AG09319 (cell line): ENCODE results near the gene SEMA5B.

Source experiments
- DNase-seq: peaks from one replicate; pipeline ENCODE4 v3.0.0-alpha.2; 2010; ENCODE audit warnings: low read depth; ENCODE audit errors: extremely low read depth
- CTCF ChIP-seq: IDR thresholded peaks from 2 replicates; pipeline ENCODE4 v1.5.1; 2011; ENCODE audit warnings: low read depth, mild to moderate bottlenecking, inconsistent platforms, low read length, moderate library complexity

The SEMA5B gene

DNA sequence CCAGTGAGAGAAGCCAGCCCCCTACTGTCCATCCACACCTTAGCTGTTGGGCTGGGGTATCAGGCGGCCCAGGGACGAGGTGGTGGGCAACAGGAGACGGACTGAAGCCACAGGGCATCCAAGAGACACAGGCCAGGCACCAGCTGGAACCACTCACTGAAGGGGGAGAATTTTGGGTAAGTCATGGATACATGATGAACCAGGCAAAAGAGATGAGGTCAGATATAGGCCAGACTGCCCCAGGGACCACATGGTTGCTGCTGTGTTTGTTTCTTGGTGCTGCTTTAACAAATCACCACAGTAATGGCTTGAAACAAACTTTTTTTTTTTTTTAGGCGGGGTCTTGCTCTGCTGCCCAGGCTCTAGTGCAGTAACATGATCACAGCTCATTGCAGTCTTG is 66.4 kb downstream of the SEMA5B start:
- DNase-seq: peak; percentile 24

DNA sequence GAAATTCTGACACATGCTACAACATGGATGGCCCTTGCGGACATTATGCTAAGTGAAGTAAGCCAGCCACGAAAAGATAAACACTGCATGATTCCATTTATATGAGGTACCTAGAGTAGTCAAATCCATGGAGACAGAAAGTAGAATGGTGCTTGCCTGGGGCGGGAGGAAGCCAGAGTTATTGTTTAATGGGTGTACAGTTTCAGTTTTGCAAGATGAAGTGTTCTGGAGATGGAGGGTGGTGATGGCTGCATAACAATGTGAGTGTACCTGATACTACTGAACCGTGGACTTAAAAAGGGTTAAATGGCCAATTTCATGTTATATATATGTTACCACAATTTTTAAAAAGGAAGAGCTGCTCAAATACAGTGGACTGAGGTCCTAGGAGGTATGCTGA is 66.9 kb downstream of the SEMA5B start:
- DNase-seq: no peak

More for the DNA sequence above, 66.4 kb downstream of the SEMA5B start:
- TF ChIP-seq CTCF: no peak

DNA sequence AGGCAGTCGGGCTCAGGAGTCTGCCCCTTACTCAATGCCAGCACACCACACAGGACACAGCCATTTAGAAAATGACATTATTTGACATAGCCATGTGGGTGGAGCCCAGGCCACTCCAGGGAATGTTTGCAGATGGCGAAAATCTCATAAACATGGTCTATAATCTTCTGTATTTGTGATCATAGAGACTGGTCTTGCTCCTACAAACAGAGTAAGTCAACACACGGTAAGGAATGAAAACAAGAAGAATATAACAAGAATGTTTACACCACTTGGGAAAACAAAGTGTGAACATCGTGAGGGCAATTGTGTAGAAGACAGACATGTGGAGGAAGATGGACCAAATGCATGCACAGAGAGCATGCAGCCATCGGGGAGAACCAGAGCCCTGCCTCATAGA is 68.2 kb downstream of the SEMA5B start:
- no peak for TF ChIP-seq CTCF

More for the DNA sequence above, 66.9 kb downstream of the SEMA5B start:
- TF ChIP-seq CTCF: no peak

DNA sequence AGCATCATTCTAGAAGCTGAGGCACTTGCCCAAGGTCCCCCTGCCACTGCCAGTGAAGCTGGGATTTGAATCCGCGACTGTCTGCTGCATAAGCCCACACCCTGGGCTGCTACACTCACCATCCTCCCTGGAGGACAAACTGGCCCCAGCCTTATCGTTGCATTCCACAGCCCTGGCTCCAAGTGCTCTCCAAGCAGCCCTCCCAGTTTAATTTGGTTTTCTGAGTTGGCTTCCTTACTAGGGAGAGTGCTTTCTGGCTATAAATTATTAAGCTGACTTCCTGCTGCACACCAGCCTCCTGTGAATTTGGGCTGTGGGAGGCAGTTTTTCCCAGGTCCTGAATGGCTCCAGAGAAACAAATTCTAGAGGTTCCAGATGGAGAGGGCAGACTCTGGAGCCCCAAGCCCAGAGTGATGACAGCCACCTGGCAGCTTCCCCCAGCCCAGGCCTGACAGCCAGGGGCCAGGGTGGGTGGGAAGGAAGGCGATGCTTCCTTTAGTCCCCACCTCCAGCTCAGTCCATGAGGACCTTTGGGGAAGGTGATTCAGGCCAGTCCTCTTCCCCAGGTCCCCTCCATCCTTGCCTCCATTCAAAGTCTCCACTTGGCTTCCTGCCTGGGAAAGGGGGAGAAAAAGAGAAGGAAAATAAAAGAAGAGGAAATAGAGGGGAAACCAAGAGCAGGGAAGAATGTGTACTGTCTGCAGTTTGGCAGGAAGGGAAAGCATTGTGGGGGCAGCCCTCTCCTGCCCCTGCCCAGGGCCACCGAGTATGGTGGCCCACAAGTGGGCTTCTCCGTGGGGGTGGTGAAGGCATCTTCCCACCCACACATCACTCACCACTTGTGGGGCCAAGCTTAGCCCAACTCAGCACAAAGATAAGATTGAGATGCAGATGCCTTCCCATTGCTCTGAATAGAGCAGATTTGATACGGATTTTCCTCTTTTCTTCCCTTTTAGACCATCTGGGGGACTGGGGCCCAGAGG is 69.6 kb downstream of the SEMA5B start:
- TF ChIP-seq CTCF: no peak
- no peak for DNase-seq

More for the DNA sequence above, 68.2 kb downstream of the SEMA5B start:
- DNase-seq: no peak

- TF ChIP-seq CTCF: no peak
- no peak for DNase-seq
Observed at GRCh38 chr3:122956693-122957455, 70.7 kb downstream of the SEMA5B start.

DNA sequence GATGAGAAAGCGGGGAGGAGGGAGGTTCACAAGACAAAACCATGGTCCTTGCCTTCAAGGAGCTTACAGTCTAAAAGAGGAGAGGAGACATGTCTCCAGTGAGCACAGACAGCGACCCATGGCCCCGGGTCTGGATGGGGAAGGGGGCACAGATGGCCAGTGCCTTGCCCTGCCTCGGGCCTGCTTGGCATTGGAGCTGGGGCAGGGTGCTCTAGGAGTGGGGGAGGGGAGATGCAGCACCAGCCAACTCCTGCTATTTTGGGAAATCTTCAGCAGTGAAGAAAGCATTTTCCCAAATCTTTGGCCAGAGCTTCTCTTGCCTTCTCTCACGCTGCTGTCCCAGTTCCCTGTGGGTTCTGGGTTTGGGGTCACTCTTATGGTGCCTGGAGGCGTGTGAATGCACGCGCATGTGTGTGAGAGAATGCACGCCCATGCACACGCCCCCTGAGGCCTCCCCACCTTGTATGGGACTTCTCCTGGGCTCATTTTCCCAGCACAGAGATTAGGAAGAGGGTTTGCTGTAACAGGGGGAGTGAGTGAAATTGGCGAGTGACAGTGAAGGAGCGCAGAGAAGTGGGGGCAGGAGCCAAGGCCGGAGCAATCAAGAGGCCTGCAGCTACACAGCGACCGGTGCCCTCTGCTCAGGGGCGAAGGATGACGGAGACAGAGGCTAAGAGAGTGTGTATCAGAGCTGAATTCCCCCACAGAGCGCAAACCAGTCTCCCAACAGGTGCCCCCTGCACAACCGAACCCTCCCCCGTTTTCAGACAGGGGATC is 71.5 kb downstream of the SEMA5B start:
- no peak for TF ChIP-seq CTCF
- DNase-seq: no peak
